BLaER1 treated with 17β-estradiol and CSF1 and Interleukin-3, amounts not matched to agents 10 nM and 100 nM (cell line): ENCODE measurements around the gene CD6.

ENCODE experiments used
- H3K27ac ChIP-seq, 11 experiments: shearing (Covaris generic); formaldehyde crosslinking; 2 replicates each; pipeline ENCODE4 v1.8.1; 2022
- H3K27me3 ChIP-seq, 11 experiments: shearing (Covaris generic); formaldehyde crosslinking; 2 replicates each; pipeline ENCODE4 v1.8.1; 2022
- H3K36me3 ChIP-seq, 11 experiments: shearing (Covaris generic); formaldehyde crosslinking; 2 replicates each; pipeline ENCODE4 v1.8.1; 2022
- H3K4me1 ChIP-seq, 10 experiments: shearing (Covaris generic); formaldehyde crosslinking; 2 replicates each; pipeline ENCODE4 v1.8.1; 2022
- H3K4me2 ChIP-seq, 11 experiments: shearing (Covaris generic); formaldehyde crosslinking; 2 replicates each; pipeline ENCODE4 v1.8.1; 2022
- H3K4me3 ChIP-seq, 10 experiments: shearing (Covaris generic); formaldehyde crosslinking; 2 replicates each; pipeline ENCODE4 v1.8.1; 2022
- H3K9ac ChIP-seq, 11 experiments: shearing (Covaris generic); formaldehyde crosslinking; 2 replicates each; pipeline ENCODE4 v1.8.1; 2022
- H3K9me3 ChIP-seq, 11 experiments: shearing (Covaris generic); formaldehyde crosslinking; replicated peaks in 1 of 11; 2 replicates each; pipeline ENCODE4 v1.8.1; 2022
- H4K20me1 ChIP-seq, 11 experiments: shearing (Covaris generic); formaldehyde crosslinking; 2 replicates each; pipeline ENCODE4 v1.8.1; 2022
- Cebpa-rat ChIP-seq, 11 experiments: shearing (Covaris generic); IDR thresholded peaks; 2 replicates each; pipeline ENCODE4 v1.8.1; 2022

CD6 gene, protein sequence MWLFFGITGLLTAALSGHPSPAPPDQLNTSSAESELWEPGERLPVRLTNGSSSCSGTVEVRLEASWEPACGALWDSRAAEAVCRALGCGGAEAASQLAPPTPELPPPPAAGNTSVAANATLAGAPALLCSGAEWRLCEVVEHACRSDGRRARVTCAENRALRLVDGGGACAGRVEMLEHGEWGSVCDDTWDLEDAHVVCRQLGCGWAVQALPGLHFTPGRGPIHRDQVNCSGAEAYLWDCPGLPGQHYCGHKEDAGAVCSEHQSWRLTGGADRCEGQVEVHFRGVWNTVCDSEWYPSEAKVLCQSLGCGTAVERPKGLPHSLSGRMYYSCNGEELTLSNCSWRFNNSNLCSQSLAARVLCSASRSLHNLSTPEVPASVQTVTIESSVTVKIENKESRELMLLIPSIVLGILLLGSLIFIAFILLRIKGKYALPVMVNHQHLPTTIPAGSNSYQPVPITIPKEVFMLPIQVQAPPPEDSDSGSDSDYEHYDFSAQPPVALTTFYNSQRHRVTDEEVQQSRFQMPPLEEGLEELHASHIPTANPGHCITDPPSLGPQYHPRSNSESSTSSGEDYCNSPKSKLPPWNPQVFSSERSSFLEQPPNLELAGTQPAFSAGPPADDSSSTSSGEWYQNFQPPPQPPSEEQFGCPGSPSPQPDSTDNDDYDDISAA

DNA sequence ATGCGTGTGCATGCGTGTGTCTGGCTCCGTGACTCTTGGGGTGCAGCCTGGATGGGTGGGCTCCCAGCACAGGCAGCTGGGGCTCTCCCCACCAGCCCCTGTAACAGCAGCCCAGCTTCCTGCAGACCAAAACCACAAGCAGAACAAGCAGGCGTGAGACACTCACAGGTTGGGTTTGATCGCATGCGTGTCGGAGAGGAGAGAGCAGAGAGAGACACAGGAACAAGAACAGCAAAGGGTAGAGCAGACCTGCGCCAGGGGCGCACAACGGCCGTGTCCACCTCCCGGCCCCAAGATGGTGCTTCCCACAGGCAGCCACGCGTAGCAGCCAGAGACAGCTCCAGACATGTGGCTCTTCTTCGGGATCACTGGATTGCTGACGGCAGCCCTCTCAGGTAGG is at the start of gene CD6:
Gene CD6 (plus strand): TSS at position 161 of the 400 bp plus-strand sequence. CDS start 186 bp downstream, at position 347.
- 0 out of 20 replicates have a peak within 1 kb of the TSS, but pooled peaks of 1 of the 10 experiments have one; percentile 6 for H3K4me3 ChIP-seq
- peaks cover 20 to 39% (median 31%) of the 10 kb centered on the region in 11 experiments for H3K27me3 ChIP-seq
- peak within 1 kb of the TSS in 2 of 11 experiments; percentile 28 to 42; a peak in 1 of 22 replicates for H3K9ac ChIP-seq
- H3K4me1 ChIP-seq, result peaks cover 22 to 44% (median 33%) of the 10 kb centered on the region in 10 experiments
- no peak within 1 kb of the TSS for H3K27ac ChIP-seq
- H4K20me1 ChIP-seq, result 0 out of 22 replicates have a peak, but pooled peaks cover 0 to 4% (median 0%) of the 10 kb centered on the region in 11 experiments
- H3K36me3 ChIP-seq, result no peaks in the 10 kb centered on the region
- no peak for TF ChIP-seq Cebpa-rat (IDR thresholded peaks at IDR 0.05)
- H3K9me3 ChIP-seq, result peaks cover 6 to 17% (median 10%) of the 10 kb centered on the region in 11 experiments; a peak in 15 of 22 replicates
- peak within 1 kb of the TSS; percentile 30 to 93 (median 80) for H3K4me2 ChIP-seq

DNA sequence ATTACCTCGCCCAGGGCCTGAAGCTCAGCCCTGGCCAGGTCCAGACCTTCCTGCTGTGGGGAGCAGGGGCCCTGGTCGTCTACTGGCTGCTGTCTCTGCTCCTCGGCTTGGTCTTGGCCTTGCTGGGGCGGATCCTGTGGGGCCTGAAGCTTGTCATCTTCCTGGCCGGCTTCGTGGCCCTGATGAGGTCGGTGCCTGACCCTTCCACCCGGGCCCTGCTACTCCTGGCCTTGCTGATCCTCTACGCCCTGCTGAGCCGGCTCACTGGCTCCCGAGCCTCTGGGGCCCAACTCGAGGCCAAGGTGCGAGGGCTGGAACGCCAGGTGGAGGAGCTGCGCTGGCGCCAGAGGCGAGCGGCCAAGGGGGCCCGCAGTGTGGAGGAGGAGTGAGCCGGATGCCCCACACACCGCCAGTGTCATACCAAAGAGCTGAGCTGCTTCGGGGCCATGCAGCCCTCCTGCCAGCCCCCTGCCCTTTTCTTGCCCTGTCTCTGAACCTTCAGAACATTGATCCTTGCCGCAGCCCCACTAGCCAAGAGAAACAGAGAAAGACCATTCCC is 49.6 kb upstream of the CD6 start:
- Histone ChIP-seq H4K20me1 (peaks cover 23 to 99% (median 90%) of the 10 kb centered on the region in 11 experiments; a peak in 21 of 22 replicates), H3K36me3 (peaks cover 38 to 70% (median 59%) of the 10 kb centered on the region in 11 experiments), H3K4me2 (0 out of 22 replicates have a peak overlapping the region, but pooled peaks of 4 of the 11 experiments have one; percentile 77 to 96 (median 90)), H3K27ac (no peak overlapping the region), H3K4me3 (no peak overlapping the region), H3K9me3 (no peaks in the 10 kb centered on the region), H3K27me3 (peaks cover 36 to 57% (median 47%) of the 10 kb centered on the region in 11 experiments), H3K4me1 (peaks cover 48 to 75% (median 72%) of the 10 kb centered on the region in 10 experiments), H3K9ac (peak overlapping the region in 2 of 11 experiments; percentile 12 to 18; a peak in 1 of 22 replicates)
- TF ChIP-seq Cebpa-rat (IDR thresholded peaks at IDR 0.05), result no peak

DNA sequence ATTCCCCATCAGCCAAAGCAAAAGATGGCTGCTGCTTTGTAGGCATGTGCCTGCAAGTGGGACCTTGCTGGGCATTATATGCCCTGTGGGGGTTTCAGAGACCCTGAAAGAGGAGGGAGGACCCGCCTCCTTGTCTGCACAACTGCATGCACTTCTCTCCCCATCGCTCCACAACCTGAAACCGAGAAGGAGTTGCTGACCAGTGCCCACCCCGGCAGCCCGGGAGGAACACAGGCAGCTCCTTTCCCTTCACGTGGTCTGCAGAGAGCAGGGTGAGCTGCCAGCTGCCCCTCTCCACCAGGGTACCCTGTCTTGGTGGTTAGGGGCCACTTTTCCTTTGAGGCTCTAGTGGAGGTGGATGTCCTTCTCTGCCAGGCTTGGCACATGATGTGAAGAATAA is 48.6 kb upstream of the CD6 start:
- Histone ChIP-seq H4K20me1 (peaks cover 18 to 93% (median 80%) of the 10 kb centered on the region in 11 experiments; a peak in 21 of 22 replicates), H3K4me3 (no peak overlapping the region), H3K27ac (no peak overlapping the region), H3K9ac (0 out of 22 replicates have a peak overlapping the region, but pooled peaks of 2 of the 11 experiments have one; percentile 2 to 79), H3K4me1 (peaks cover 52 to 76% (median 71%) of the 10 kb centered on the region in 10 experiments), H3K9me3 (no peaks in the 10 kb centered on the region), H3K36me3 (peaks cover 38 to 60% (median 51%) of the 10 kb centered on the region in 11 experiments), H3K4me2 (peak overlapping the region in 8 of 11 experiments; percentile 19 to 97 (median 92); a peak in 10 of 22 replicates), H3K27me3 (peaks cover 36 to 62% (median 49%) of the 10 kb centered on the region in 11 experiments)
- TF ChIP-seq Cebpa-rat (IDR thresholded peaks at IDR 0.05), result no peak

DNA sequence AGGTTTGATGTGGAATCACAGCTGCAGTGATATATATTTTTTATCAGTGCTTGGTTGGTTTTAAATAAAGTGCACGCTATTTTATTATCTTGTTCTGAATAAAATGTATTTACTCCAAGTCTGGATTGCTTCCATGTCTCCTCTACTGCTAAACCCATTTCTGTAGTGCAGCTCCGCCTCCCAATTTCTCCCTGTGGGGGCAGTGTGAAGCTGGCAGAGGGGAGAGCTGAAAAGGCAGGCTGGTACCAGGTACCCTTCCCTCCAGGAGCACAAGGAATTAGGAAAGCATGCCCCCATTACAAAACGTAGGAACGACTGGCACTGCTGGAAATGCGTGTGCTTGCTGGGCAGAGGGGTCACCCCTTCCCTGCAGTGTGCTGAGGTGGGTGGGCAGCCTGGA is 48.2 kb upstream of the CD6 start:
- TF ChIP-seq Cebpa-rat (IDR thresholded peaks at IDR 0.05), result no peak
- peak overlapping the region; percentile 77 to 99 (median 95); a peak in 21 of 22 replicates for H3K4me2 ChIP-seq
- no peaks in the 10 kb centered on the region for H3K9me3 ChIP-seq
- peaks cover 38 to 56% (median 47%) of the 10 kb centered on the region in 11 experiments for H3K36me3 ChIP-seq
- peaks cover 18 to 91% (median 76%) of the 10 kb centered on the region in 11 experiments; a peak in 21 of 22 replicates for H4K20me1 ChIP-seq
- H3K4me3 ChIP-seq, result peak overlapping the region in 5 of 10 experiments; percentile 65 to 75 (median 74); a peak in 6 of 20 replicates
- peak overlapping the region in 3 of 11 experiments; percentile 74 to 79 (median 78); a peak in 5 of 22 replicates for H3K9ac ChIP-seq
- peaks cover 36 to 62% (median 49%) of the 10 kb centered on the region in 11 experiments for H3K27me3 ChIP-seq
- peaks cover 50 to 74% (median 69%) of the 10 kb centered on the region in 10 experiments for H3K4me1 ChIP-seq
- H3K27ac ChIP-seq, result no peak overlapping the region

DNA sequence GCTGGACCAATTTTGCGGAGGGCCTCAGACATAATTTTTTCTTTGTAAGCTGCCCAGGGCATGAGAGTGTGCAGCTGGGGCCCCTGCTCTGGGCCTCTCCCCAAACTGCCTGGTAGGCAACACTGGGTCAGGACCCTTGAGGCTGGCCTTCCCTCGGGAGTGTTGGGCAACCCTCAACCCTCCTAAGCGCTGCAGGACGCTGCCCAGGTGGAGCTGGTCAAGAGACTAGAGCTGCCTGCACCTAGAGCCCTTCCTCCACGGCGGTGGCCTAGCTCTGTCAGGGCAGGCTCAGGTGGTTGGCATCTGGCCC is 47.7 kb upstream of the CD6 start:
- peaks cover 17 to 91% (median 72%) of the 10 kb centered on the region in 11 experiments; a peak in 21 of 22 replicates for H4K20me1 ChIP-seq
- H3K4me3 ChIP-seq, result peak overlapping the region; percentile 60 to 75 (median 70); a peak in 18 of 20 replicates
- no peak overlapping the region for H3K27ac ChIP-seq
- H3K36me3 ChIP-seq, result peaks cover 38 to 51% (median 44%) of the 10 kb centered on the region in 11 experiments
- H3K27me3 ChIP-seq, result peaks cover 36 to 62% (median 49%) of the 10 kb centered on the region in 11 experiments
- peak overlapping the region in 10 of 11 experiments; percentile 63 to 79 (median 72); a peak in 17 of 22 replicates for H3K9ac ChIP-seq
- peaks cover 46 to 73% (median 65%) of the 10 kb centered on the region in 10 experiments for H3K4me1 ChIP-seq
- H3K4me2 ChIP-seq, result peak overlapping the region; percentile 77 to 99 (median 95)
- no peaks in the 10 kb centered on the region for H3K9me3 ChIP-seq
- no peak for TF ChIP-seq Cebpa-rat (IDR thresholded peaks at IDR 0.05)

DNA sequence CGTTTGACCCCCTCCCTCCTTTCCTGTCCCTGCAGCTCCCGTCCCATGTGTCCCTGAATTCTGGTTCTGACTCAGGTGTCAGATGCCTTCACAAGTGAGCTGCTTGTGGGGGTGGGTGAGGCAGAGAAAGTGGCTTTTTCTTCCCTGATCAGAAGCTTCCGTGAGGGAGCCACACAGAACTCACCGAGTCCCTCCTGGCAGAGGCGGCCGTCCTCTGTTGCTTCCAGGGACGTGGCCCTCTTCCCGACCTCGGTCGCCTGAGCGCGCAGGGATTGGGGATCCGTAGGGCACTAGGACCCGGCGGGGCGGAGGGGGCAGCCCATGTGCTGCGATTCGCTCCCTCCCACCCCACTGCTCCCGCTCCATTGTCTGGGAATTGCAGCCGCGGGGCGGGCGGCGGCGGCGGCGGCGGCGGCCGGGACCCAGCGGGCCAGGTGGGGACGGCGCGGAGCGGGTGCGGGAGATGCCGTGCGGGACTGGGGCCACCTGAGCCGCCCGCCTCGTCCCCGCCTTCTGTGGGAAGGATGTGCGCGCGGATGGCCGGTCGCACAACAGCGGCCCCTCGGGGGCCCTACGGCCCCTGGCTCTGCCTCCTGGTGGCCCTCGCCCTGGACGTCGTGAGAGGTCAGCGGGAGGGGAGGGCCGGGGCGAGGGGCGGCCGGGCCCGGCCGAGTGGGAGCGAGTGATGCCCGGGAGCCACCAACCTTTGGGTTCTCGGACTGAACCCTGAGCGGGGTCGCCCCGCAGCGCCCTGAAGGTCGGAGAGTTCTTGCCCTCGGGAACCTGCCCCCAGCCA is 47.2 kb upstream of the CD6 start, which contains the start of gene TMEM132A:
Gene TMEM132A (plus strand): TSS at position 351 of the 796 bp plus-strand sequence. CDS start 174 bp downstream, at position 525.
- no peak for TF ChIP-seq Cebpa-rat (IDR thresholded peaks at IDR 0.05)
- Histone ChIP-seq H3K36me3 (peaks cover 38 to 46% (median 43%) of the 10 kb centered on the region in 11 experiments), H3K4me2 (peak within 1 kb of the TSS; percentile 77 to 99 (median 95)), H3K9ac (peak within 1 kb of the TSS; percentile 63 to 79 (median 72)), H3K4me3 (peak within 1 kb of the TSS; percentile 60 to 75 (median 70)), H3K27me3 (peaks cover 36 to 62% (median 49%) of the 10 kb centered on the region in 11 experiments), H3K4me1 (peaks cover 40 to 67% (median 59%) of the 10 kb centered on the region in 10 experiments), H4K20me1 (peaks cover 12 to 86% (median 68%) of the 10 kb centered on the region in 11 experiments; a peak in 20 of 22 replicates), H3K9me3 (no peaks in the 10 kb centered on the region), H3K27ac (peak within 1 kb of the TSS in 8 of 11 experiments; percentile 22 to 58 (median 48); a peak in 12 of 22 replicates)
